ENCODE data around the gene TBL2.
"Not testable (repeated sequence)": the region's sequence is repeated elsewhere in the genome, so short reads cannot be mapped to it uniquely, and the experiment has no call there.

Gene TBL2

GRCh38 chr7:73578342-73579128, at the start of gene TBL2:
TSS of gene TBL2 (minus strand) at chr7:73578579. CDS start at chr7:73578549, 30 bp downstream.
- DNase-seq = peak; percentile 98

- DNase-seq = no peak
These were observed 48.4 kb upstream of the TBL2 start for GRCh38 chr7:73626814-73627213.

GRCh38 chr7:73625276-73625675, 46.9 kb upstream of the TBL2 start:
- DNase-seq = no peak

- DNase-seq = no peak
These were observed 46.3 kb upstream of the TBL2 start for GRCh38 chr7:73624669-73625001.

- peak; percentile 56 for DNase-seq
These were observed 45.7 kb upstream of the TBL2 start, which contains the start of gene MLXIPL for GRCh38 chr7:73623798-73624668. TSS of gene MLXIPL (minus strand) at chr7:73624522. CDS start at chr7:73624492, 30 bp downstream.

GRCh38 chr7:73622909-73623797, 44.8 kb upstream of the TBL2 start:
- DNase-seq = peak; percentile 51

- DNase-seq = no peak
These were observed 44.1 kb upstream of the TBL2 start for GRCh38 chr7:73622527-73622908.

- DNase-seq = no peak
These were observed 43.0 kb upstream of the TBL2 start for GRCh38 chr7:73621168-73622063.

GRCh38 chr7:73619394-73619793, 41.0 kb upstream of the TBL2 start:
- DNase-seq = not testable (repeated sequence)

GRCh38 chr7:73618538-73618937, 40.2 kb upstream of the TBL2 start:
- no peak for DNase-seq

GRCh38 chr7:73617520-73617919, 39.1 kb upstream of the TBL2 start:
- DNase-seq = not testable (repeated sequence)

GRCh38 chr7:73615886-73616285, 37.5 kb upstream of the TBL2 start:
- no peak for DNase-seq

- not testable (repeated sequence) for DNase-seq
These were observed 36.6 kb upstream of the TBL2 start for GRCh38 chr7:73614937-73615336.

- DNase-seq = no peak
These were observed 35.8 kb upstream of the TBL2 start for GRCh38 chr7:73613954-73614735.

- no peak for DNase-seq
These were observed 34.4 kb upstream of the TBL2 start for GRCh38 chr7:73612598-73613269.

GRCh38 chr7:73611017-73611555, 32.7 kb upstream of the TBL2 start:
- no peak for DNase-seq

- no peak for DNase-seq
These were observed 31.7 kb upstream of the TBL2 start for GRCh38 chr7:73610105-73610504.

- not testable (repeated sequence) for DNase-seq
These were observed 29.3 kb upstream of the TBL2 start for GRCh38 chr7:73607692-73607983.

- DNase-seq = no peak
These were observed 28.7 kb upstream of the TBL2 start for GRCh38 chr7:73606801-73607691.
